Right ventricle myocardium inferior (tissue), 1 donor: ENCODE results near the gene CCL20. TPM values are rescaled to one million over a fixed set of nuclear protein-coding genes. Genes with fewer than 3 reads are reported as not detected.
A peak's percentile ranks its signal among the peaks of the same experiment; 100 is the strongest.

Source experiments
- ATAC-seq: fragments of 200-7000 bp; cut with Tn5 transposase; one replicate; pipeline ENCODE4 v1.9.1; 2020; ENCODE audit warnings: mild to moderate bottlenecking, moderate library complexity
- DNase-seq: peaks from one replicate; pipeline ENCODE4 v3.0.0; 2021; ENCODE audit errors: missing footprints
- intact Hi-C: fragments of 100-400 bp; cut with DNase I; formaldehyde crosslinking; loops from one replicate; pipeline ENCODE4 v1.11.0; 2022
- long read RNA-seq: library from polyadenylated mRNA; unstranded; transcript quantifications from one replicate; pipeline ENCODE4 v2.0.0, GENCODE V29; 2021
- total RNA-seq: library from RNA; stranded (reverse); fragmentation: NEBNext Ultra II Directional; extraction: Animal tissue kit (Norgen Biotek cat#: 25700); gene quantifications from one replicate; pipeline ENCODE4 v1.2.1, GENCODE V29; 2021
- donor health status: DM: no; HTN: yes; CAD: no; lungs with severe emphysema.

CCL20 gene
- total RNA-seq, result not detected
- long read RNA-seq, result 0 reads

GRCh38 chr2:227813562-227814353, at the start of gene CCL20:
TSS of gene CCL20 (plus strand) at chr2:227813842. CDS start at chr2:227813912, 70 bp downstream.
- ATAC-seq (no peak), DNase-seq (no peak)
- intact Hi-C loops, result no loop called here

- intact Hi-C loops, result loop anchor here (1.0 to 5.0 kb wide), 3 partner anchors 107 to 359 kb away; partner anchors contain the start of gene AGFG1
- DNase-seq (no peak), ATAC-seq (no peak)
Observed at GRCh38 chr2:227765788-227766372, 47.8 kb upstream of the CCL20 start.

- DNase-seq, result peak; percentile 88
- peak; percentile 98 for ATAC-seq
- intact Hi-C loops, result loop anchor here (1.0 to 5.0 kb wide), 3 partner anchors 107 to 360 kb away; partner anchors contain the start of gene AGFG1
Observed at GRCh38 chr2:227766373-227766883, 47.2 kb upstream of the CCL20 start.

GRCh38 chr2:227767830-227768229, 45.8 kb upstream of the CCL20 start:
- intact Hi-C loops, result loop anchor here (2.0 to 5.0 kb wide), 2 partner anchors 296 to 361 kb away; partner anchors contain the start of gene AGFG1
- no peak for DNase-seq
- ATAC-seq, result no peak

GRCh38 chr2:227772197-227772661, 41.4 kb upstream of the CCL20 start:
- intact Hi-C loops, result no loop called here
- ATAC-seq (no peak), DNase-seq (no peak)

GRCh38 chr2:227772932-227773331, 40.7 kb upstream of the CCL20 start:
- ATAC-seq (no peak), DNase-seq (no peak)
- intact Hi-C loops, result no loop called here

GRCh38 chr2:227774011-227774624, 39.5 kb upstream of the CCL20 start:
- intact Hi-C loops, result no loop called here
- DNase-seq (no peak), ATAC-seq (no peak)

- no peak for ATAC-seq
- intact Hi-C loops, result no loop called here
- no peak for DNase-seq
Observed at GRCh38 chr2:227774895-227775842, 38.5 kb upstream of the CCL20 start.

GRCh38 chr2:227780981-227781615, 32.5 kb upstream of the CCL20 start:
- intact Hi-C loops, result no loop called here
- DNase-seq (no peak), ATAC-seq (no peak)

GRCh38 chr2:227781841-227782240, 31.8 kb upstream of the CCL20 start:
- DNase-seq (no peak), ATAC-seq (peak; percentile 28)
- intact Hi-C loops, result no loop called here

- intact Hi-C loops, result no loop called here
- ATAC-seq, result no peak
- DNase-seq, result no peak
Observed at GRCh38 chr2:227782804-227783203, 30.8 kb upstream of the CCL20 start.

- no peak for DNase-seq
- intact Hi-C loops, result no loop called here
- no peak for ATAC-seq
Observed at GRCh38 chr2:227783404-227784138, 30.1 kb upstream of the CCL20 start.

GRCh38 chr2:227785293-227785692, 28.3 kb upstream of the CCL20 start:
- DNase-seq, result no peak
- intact Hi-C loops, result no loop called here

GRCh38 chr2:227788561-227789018, 25.1 kb upstream of the CCL20 start:
- peak; percentile 34 for ATAC-seq
- intact Hi-C loops, result no loop called here
- no peak for DNase-seq

More at GRCh38 chr2:227785293-227785692, 28.3 kb upstream of the CCL20 start:
- no peak for ATAC-seq

GRCh38 chr2:227789803-227790202, 23.8 kb upstream of the CCL20 start:
- DNase-seq, result no peak
- ATAC-seq, result no peak
- intact Hi-C loops, result no loop called here

- intact Hi-C loops, result no loop called here
- no peak for DNase-seq
- no peak for ATAC-seq
Observed at GRCh38 chr2:227793148-227793712, 20.4 kb upstream of the CCL20 start.
